ENCODE data around the gene GCH1.

GRCh38 chr14:54919330-54919729 lies 16.7 kb upstream of the GCH1 start:
- TF ChIP-seq CTCF (IDR thresholded peaks at IDR 0.05; ENCODE audit: low read length) (no peak), EZH2 (optimal IDR thresholded peaks at IDR 0.05; ENCODE audit: low read depth, low read length) (no peak)

Data from MM.1S (cell line).